Measurements from ENCODE around the gene RIBC2.

DNA sequence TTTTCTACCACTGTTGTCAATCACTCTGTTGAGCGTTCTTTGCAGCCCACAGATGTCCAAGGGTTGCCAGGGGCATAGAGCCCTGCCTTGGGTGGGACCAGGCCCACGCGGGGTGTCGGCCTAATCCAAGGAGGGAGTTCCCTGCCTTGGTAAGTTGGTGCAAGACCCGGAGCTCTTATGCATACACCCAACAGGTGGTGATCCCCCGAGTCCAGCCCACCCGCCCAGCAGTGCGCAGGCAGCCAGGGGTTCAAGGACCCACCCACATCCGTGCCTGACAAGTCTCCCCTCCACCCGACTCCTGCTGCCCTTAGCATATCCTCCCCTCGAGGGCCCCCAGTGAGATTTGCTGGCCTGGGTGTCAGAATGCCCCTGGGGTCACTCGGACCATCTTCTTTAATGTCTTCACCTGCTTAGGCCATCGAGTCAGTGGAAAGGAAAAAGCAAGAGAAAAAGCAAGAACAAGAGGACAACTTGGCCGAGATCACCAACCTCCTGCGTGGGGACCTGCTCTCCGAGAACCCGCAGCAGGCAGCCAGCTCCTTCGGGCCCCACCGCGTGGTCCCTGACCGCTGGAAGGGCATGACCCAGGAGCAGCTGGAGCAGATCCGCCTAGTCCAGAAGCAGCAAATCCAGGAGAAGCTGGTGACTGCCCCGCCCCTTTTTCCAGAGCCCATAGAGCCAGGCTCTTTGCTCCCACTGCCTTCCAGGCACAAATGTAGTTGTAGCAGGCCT lies 12.2 kb downstream of the RIBC2 start:
- TF ChIP-seq, protein P1, sequence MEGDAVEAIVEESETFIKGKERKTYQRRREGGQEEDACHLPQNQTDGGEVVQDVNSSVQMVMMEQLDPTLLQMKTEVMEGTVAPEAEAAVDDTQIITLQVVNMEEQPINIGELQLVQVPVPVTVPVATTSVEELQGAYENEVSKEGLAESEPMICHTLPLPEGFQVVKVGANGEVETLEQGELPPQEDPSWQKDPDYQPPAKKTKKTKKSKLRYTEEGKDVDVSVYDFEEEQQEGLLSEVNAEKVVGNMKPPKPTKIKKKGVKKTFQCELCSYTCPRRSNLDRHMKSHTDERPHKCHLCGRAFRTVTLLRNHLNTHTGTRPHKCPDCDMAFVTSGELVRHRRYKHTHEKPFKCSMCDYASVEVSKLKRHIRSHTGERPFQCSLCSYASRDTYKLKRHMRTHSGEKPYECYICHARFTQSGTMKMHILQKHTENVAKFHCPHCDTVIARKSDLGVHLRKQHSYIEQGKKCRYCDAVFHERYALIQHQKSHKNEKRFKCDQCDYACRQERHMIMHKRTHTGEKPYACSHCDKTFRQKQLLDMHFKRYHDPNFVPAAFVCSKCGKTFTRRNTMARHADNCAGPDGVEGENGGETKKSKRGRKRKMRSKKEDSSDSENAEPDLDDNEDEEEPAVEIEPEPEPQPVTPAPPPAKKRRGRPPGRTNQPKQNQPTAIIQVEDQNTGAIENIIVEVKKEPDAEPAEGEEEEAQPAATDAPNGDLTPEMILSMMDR (IDR thresholded peaks at IDR 0.05) = no peak
- TF ChIP-seq POLR2A (IDR thresholded peaks at IDR 0.05) = no peak
